MCF 10A (cell line): ENCODE results near the gene ISY1. TPM values are rescaled to one million over a fixed set of nuclear protein-coding genes. Genes with fewer than 3 reads are reported as not detected.

Experiments used
- BruUV-seq: library from RNA; stranded (reverse); fragments of 400-500 nt; replicated peaks from 2 replicates; lab custom pipeline; 2021; lab: Mats Ljungman, UMichigan
- CTCF ChIA-PET: fragments of 300-600 bp; sonication (Branson Sonifier 250); formaldehyde crosslinking; extraction: SDS; loops from one replicate; lab custom pipeline; 2021; ENCODE audit warnings: antibody characterized with exemption, inconsistent platforms; lab: Yijun Ruan, JAX
- POLR2A ChIA-PET: fragments of 300-600, 350-650 bp; sonication (Branson Sonifier 250); formaldehyde crosslinking; extraction: SDS; loops from one replicate; lab custom pipeline; 2020; ENCODE audit warnings: antibody characterized with exemption, inconsistent platforms; lab: Yijun Ruan, JAX
- DNase-seq: peaks from one replicate; pipeline ENCODE4 v3.0.0-alpha.2; 2018; ENCODE audit not compliant: unreplicated experiment
- H3K27ac Mint-ChIP-seq: one replicate; pipeline ENCODE4 v1.8.0; 2022; ENCODE audit warnings: mild to moderate bottlenecking, low read depth, mixed read lengths; ENCODE audit not compliant: unreplicated experiment
- H3K27me3 Mint-ChIP-seq: one replicate; pipeline ENCODE4 v1.8.0; 2022; ENCODE audit warnings: mixed read lengths; ENCODE audit not compliant: insufficient read depth, unreplicated experiment
- H3K36me3 Mint-ChIP-seq: one replicate; pipeline ENCODE4 v1.8.0; 2022; ENCODE audit warnings: mild to moderate bottlenecking, moderate library complexity, mixed read lengths; ENCODE audit not compliant: insufficient read depth, unreplicated experiment
- H3K4me1 Mint-ChIP-seq: one replicate; pipeline ENCODE4 v1.8.0; 2022; ENCODE audit warnings: mixed read lengths; ENCODE audit not compliant: insufficient read depth, unreplicated experiment
- H3K4me3 Mint-ChIP-seq: one replicate; pipeline ENCODE4 v1.8.0; 2022; ENCODE audit warnings: mild to moderate bottlenecking, moderate library complexity, mixed read lengths; ENCODE audit not compliant: unreplicated experiment
- H3K9me3 Mint-ChIP-seq: one replicate; pipeline ENCODE4 v1.8.0; 2022; ENCODE audit warnings: mixed read lengths; ENCODE audit not compliant: unreplicated experiment
- CTCF ChIP-seq: fragments of 200-600 bp; IDR thresholded peaks from one replicate; pipeline ENCODE4 v1.8.0; 2022; ENCODE audit warnings: antibody characterized with exemption, mild to moderate bottlenecking; ENCODE audit not compliant: unreplicated experiment
- intact Hi-C: fragments of 100-400 bp; cut with micrococcal nuclease; formaldehyde crosslinking; loops from 2 replicates; pipeline ENCODE4 v1.14.1; 2022
- total RNA-seq: library from RNA; stranded (reverse); gene quantifications from 2 replicates; pipeline ENCODE4 v1.2.3, GENCODE V29; 2022

The ISY1 gene
- total RNA-seq, 1 experiment from 2014 or later: 52.5 TPM

GRCh38 chr3:129184396-129184657 lies 23.5 kb upstream of the ISY1 start:
- peak; percentile 39 for DNase-seq
- BruUV-seq: TSS peak; percentile 87
- POLR2A ChIA-PET: interaction anchor here (0.6 to 11.8 kb wide), 18 partner anchors 12 to 1128 kb away, joined by 3 to 217 read pairs (median 10); partner anchors contain the start of genes ACAD9 and COPG1
- intact Hi-C loops: loop anchor here (1.0 kb wide), 1 partner anchor 27 kb away; no protein-coding TSS in a partner anchor
- TF ChIP-seq CTCF: no peak
- CTCF ChIA-PET: interaction anchor here (0.5 kb wide), 1 partner anchor 130 kb away, joined by 3 read pairs; no protein-coding TSS in a partner anchor
- peak overlapping the region; percentile 84 for H3K4me3 Mint-ChIP-seq
- no peaks in the 10 kb centered on the region for H3K27me3 Mint-ChIP-seq
- H3K36me3 Mint-ChIP-seq: peaks cover 48% of the 10 kb centered on the region
- H3K4me1 Mint-ChIP-seq: peaks cover 10% of the 10 kb centered on the region
- H3K9me3 Mint-ChIP-seq: no peaks in the 10 kb centered on the region
- peak overlapping the region; percentile 96 for H3K27ac Mint-ChIP-seq

DNA sequence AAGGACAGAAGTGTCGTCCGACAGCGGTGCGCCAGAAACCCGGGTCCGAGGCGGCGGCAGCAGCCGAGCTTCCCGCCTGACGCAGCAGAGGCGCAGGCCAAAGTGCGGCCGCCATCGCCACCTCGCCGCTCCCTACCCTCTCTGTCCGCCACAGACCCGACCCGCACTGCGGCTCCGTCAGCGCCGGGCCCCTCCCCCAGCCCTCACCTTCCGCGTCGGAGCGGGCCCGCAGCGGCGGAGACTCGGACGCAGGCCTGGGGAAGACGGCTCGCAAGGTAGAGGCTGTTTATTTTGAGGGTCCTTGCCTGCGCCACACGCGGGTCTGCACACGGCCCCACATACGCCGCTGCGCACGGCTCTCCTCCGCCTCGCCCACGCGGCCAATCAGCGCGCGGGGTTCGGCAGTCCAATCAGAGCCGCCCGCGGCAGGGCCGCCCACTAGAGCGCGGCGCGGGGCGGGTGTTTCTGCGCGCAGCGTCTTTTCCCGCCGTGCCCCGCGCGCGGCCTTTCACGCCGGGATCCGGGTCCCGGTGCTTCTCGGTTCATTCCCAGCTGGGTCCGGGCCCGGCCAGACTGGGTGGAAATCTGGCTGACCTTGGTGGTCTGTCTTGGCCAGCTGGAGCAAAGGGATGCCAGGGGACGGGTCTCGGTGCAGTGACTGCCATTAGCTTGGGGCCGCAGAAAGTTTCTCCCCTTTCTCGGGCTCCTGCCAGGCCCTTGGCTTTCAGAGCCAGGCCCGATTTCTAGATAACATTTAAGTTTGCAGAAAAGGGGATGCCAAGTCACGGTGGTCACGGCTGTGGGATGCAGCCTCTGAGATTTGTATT lies 22.9 kb upstream of the ISY1 start, which contains the start of gene CNBP:
Gene CNBP (minus strand): TSS at position 328 of the 827 bp plus-strand sequence. CDS start 12,139 bp downstream, outside the sequence.
- Mint-ChIP-seq H3K27me3 (no peaks in the 10 kb centered on the region), H3K36me3 (peaks cover 53% of the 10 kb centered on the region), H3K4me3 (peak within 1 kb of the TSS; percentile 84), H3K4me1 (peaks cover 13% of the 10 kb centered on the region), H3K9me3 (no peaks in the 10 kb centered on the region), H3K27ac (peak within 1 kb of the TSS; percentile 96)
- no peak for TF ChIP-seq CTCF
- DNase-seq: peak; percentile 95
- no TSS peak for BruUV-seq
- ChIA-PET CTCF (interaction anchor here (0.5 to 6.6 kb wide), 4 partner anchors 46 to 130 kb away, joined by 3 to 78 read pairs (median 5); partner anchors contain the start of gene COPG1), POLR2A (interaction anchor here (0.6 to 11.8 kb wide), 22 partner anchors 11 to 1127 kb away, joined by 3 to 217 read pairs (median 8); partner anchors contain the start of genes ACAD9 and COPG1)
- intact Hi-C loops: loop anchor here (1.0 kb wide), 1 partner anchor 28 kb away; no protein-coding TSS in a partner anchor

DNA sequence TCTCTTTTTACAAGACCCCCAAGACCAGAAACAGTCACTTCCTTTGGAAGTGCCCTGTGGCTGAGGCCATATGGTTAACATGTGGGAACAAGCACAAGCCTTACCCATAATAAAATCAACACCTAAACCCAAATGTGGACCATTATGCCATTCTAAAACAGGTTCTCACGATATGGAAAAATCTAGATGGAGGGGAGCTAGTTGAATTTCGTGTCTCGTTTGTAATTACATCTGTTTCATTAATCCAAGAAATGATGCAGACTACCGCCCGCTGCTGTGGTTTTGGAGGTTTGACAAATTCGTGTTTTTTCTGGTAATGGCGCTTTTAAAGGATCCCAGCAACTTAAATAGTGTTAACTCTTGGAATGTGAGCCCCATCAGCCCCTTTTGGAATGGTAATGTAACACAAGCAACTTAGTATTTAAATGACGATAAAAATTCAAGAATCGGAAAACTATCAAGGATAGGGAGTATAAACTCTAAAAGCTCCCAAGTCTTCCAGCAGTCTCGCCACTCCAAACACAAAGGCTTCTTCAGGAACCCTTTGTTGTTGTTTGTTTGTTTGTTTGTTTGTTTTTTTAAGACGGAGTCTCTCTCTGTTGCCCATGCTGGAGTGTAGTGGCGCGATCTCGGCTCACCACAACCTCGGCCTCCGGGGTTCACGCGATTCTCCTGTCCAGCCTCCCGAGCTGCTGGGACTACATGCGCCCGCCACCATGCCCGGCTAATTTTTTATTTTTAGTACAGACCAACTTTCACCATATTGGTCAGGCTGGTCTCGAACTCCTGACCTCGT lies 21.7 kb upstream of the ISY1 start:
- peak; percentile 43 for DNase-seq
- Mint-ChIP-seq H3K27me3 (no peaks in the 10 kb centered on the region), H3K9me3 (no peaks in the 10 kb centered on the region), H3K4me3 (peak overlapping the region; percentile 84), H3K4me1 (peaks cover 13% of the 10 kb centered on the region), H3K27ac (peak overlapping the region; percentile 96), H3K36me3 (peaks cover 64% of the 10 kb centered on the region)
- intact Hi-C loops: loop anchor here (1.0 kb wide), 1 partner anchor 63 kb away; no protein-coding TSS in a partner anchor
- ChIA-PET POLR2A (interaction anchor here (0.6 to 11.8 kb wide), 25 partner anchors 10 to 257 kb away, joined by 3 to 217 read pairs (median 8); partner anchors contain the start of genes COPG1, IFT122, MBD4 and RAB43), CTCF (interaction anchor here (0.9 to 6.6 kb wide), 7 partner anchors 10 to 134 kb away, joined by 3 to 78 read pairs (median 3); partner anchors contain the start of gene COPG1)
- TSS peak; percentile 39 for BruUV-seq
- no peak for TF ChIP-seq CTCF
